ENCODE measurements around the gene KCTD16. TPM values are rescaled to one million over a fixed set of nuclear protein-coding genes. Genes with fewer than 3 reads are reported as not detected.

The KCTD16 gene
- total and polyA plus RNA-seq, 10 donors, result under 0.01 to 0.24 (median 0.17) TPM

GRCh38 chr5:144368556-144368955 lies 197.9 kb downstream of the KCTD16 start:
- intact Hi-C loops (cut with DNase I; ENCODE audit: low total_unique reads), result no loop called here
- no peak for TF ChIP-seq POLR2AphosphoS5 (IDR thresholded peaks at IDR 0.05)
- no peak for TF ChIP-seq CTCF (IDR thresholded peaks at IDR 0.05 in 8 of 11, conservative IDR thresholded peaks at IDR 0.05 in 3 of 11)
- no peak for TF ChIP-seq POLR2A (IDR thresholded peaks at IDR 0.05)
- no peak overlapping the region for H3K27ac ChIP-seq
- H3K4me3 ChIP-seq, result no peak overlapping the region
- WGBS, 5 donors, result 55 to 63% (median 63%) methylated on average over 4 of the region's 4 CpGs
- DNase-seq, result no peak
- no peaks in the 10 kb centered on the region for H3K4me1 ChIP-seq
- H3K36me3 ChIP-seq, result no peaks in the 10 kb centered on the region
- H3K27me3 ChIP-seq (replicated peaks in 1 of 7), result no peaks in the 10 kb centered on the region
- no peaks in the 10 kb centered on the region for H3K9me3 ChIP-seq

GRCh38 chr5:144369006-144369405 lies 198.3 kb downstream of the KCTD16 start:
- Histone ChIP-seq H3K4me1 (no peaks in the 10 kb centered on the region), H3K36me3 (no peaks in the 10 kb centered on the region), H3K9me3 (no peaks in the 10 kb centered on the region), H3K27me3 (replicated peaks in 1 of 7) (no peaks in the 10 kb centered on the region), H3K4me3 (no peak overlapping the region), H3K27ac (no peak overlapping the region)
- WGBS, 5 donors, result 71 to 90% (median 84%) methylated on average over 4 of the region's 4 CpGs
- TF ChIP-seq CTCF (IDR thresholded peaks at IDR 0.05 in 8 of 11, conservative IDR thresholded peaks at IDR 0.05 in 3 of 11), result no peak
- TF ChIP-seq POLR2AphosphoS5 (IDR thresholded peaks at IDR 0.05), result no peak
- no peak for TF ChIP-seq POLR2A (IDR thresholded peaks at IDR 0.05)
- intact Hi-C loops (cut with DNase I; ENCODE audit: low total_unique reads), result no loop called here
- no peak for DNase-seq

GRCh38 chr5:144370273-144370672 lies 199.6 kb downstream of the KCTD16 start:
- Histone ChIP-seq H3K4me3 (no peak overlapping the region), H3K27ac (no peak overlapping the region), H3K4me1 (no peaks in the 10 kb centered on the region), H3K36me3 (no peaks in the 10 kb centered on the region), H3K9me3 (no peaks in the 10 kb centered on the region), H3K27me3 (replicated peaks in 1 of 7) (no peaks in the 10 kb centered on the region)
- no peak for DNase-seq
- 90 to 99% (median 92%) methylated on average over 3 of the region's 3 CpGs for WGBS, 5 donors
- intact Hi-C loops (cut with DNase I; ENCODE audit: low total_unique reads), result no loop called here
- TF ChIP-seq CTCF (IDR thresholded peaks at IDR 0.05 in 8 of 11, conservative IDR thresholded peaks at IDR 0.05 in 3 of 11) (no peak), POLR2AphosphoS5 (IDR thresholded peaks at IDR 0.05) (no peak), POLR2A (IDR thresholded peaks at IDR 0.05) (no peak)

GRCh38 chr5:144374637-144375036 lies 204.0 kb downstream of the KCTD16 start:
- no peak for TF ChIP-seq POLR2AphosphoS5 (IDR thresholded peaks at IDR 0.05)
- no peak for TF ChIP-seq POLR2A (IDR thresholded peaks at IDR 0.05)
- Histone ChIP-seq H3K4me3 (no peak overlapping the region), H3K4me1 (no peaks in the 10 kb centered on the region), H3K9me3 (no peaks in the 10 kb centered on the region), H3K27me3 (replicated peaks in 1 of 7) (no peaks in the 10 kb centered on the region), H3K27ac (no peak overlapping the region), H3K36me3 (no peaks in the 10 kb centered on the region)
- 79 to 90% (median 87%) methylated on average over 1 of the region's 1 CpG for WGBS, 5 donors
- DNase-seq, result no peak
- intact Hi-C loops (cut with DNase I; ENCODE audit: low total_unique reads), result no loop called here

- Histone ChIP-seq H3K4me1 (no peaks in the 10 kb centered on the region), H3K9me3 (peaks cover 0 to 17% (median 7%) of the 10 kb centered on the region in 8 donors), H3K36me3 (no peaks in the 10 kb centered on the region), H3K27me3 (replicated peaks in 1 of 7) (no peaks in the 10 kb centered on the region), H3K27ac (no peak overlapping the region), H3K4me3 (no peak overlapping the region)
- DNase-seq, result no peak
- TF ChIP-seq CTCF (IDR thresholded peaks at IDR 0.05 in 8 of 11, conservative IDR thresholded peaks at IDR 0.05 in 3 of 11) (no peak), POLR2A (IDR thresholded peaks at IDR 0.05) (no peak), POLR2AphosphoS5 (IDR thresholded peaks at IDR 0.05) (no peak)
- intact Hi-C loops (cut with DNase I; ENCODE audit: low total_unique reads), result no loop called here
Measured at GRCh38 chr5:144377207-144377606, 206.5 kb downstream of the KCTD16 start.
